HG03039 (cell line): ENCODE measurements around the gene CCNL1.

Experiments used
- ATAC-seq: cut with Tn5 transposase; IDR thresholded peaks from one replicate; pipeline ENCODE4 v1.9.1; 2021; ENCODE audit warnings: mild to moderate bottlenecking, moderate library complexity; ENCODE audit not compliant: unreplicated experiment

CCNL1 gene

GRCh38 chr3:157126365-157126764 lies 33.6 kb downstream of the CCNL1 start:
- no peak for ATAC-seq

- ATAC-seq = no peak
These were observed 34.8 kb downstream of the CCNL1 start for GRCh38 chr3:157125101-157125500.

- ATAC-seq = no peak
These were observed 36.3 kb downstream of the CCNL1 start for GRCh38 chr3:157123621-157124020.

GRCh38 chr3:157122832-157123427 lies 37.0 kb downstream of the CCNL1 start:
- ATAC-seq = no peak

- no peak for ATAC-seq
These were observed 37.8 kb downstream of the CCNL1 start for GRCh38 chr3:157122116-157122515.

GRCh38 chr3:157121522-157121921 lies 38.4 kb downstream of the CCNL1 start:
- no peak for ATAC-seq

- no peak for ATAC-seq
These were observed 39.7 kb downstream of the CCNL1 start for GRCh38 chr3:157120071-157120892.

- no peak for ATAC-seq
These were observed 40.5 kb downstream of the CCNL1 start for GRCh38 chr3:157119369-157119951.

- ATAC-seq = no peak
These were observed 41.9 kb downstream of the CCNL1 start for GRCh38 chr3:157117875-157118654.

- no peak for ATAC-seq
These were observed 42.7 kb downstream of the CCNL1 start for GRCh38 chr3:157117206-157117605.

GRCh38 chr3:157116017-157116416 lies 43.9 kb downstream of the CCNL1 start:
- ATAC-seq = no peak

- no peak for ATAC-seq
These were observed 44.6 kb downstream of the CCNL1 start for GRCh38 chr3:157115069-157116006.

- no peak for ATAC-seq
These were observed 46.0 kb downstream of the CCNL1 start for GRCh38 chr3:157113832-157114505.

GRCh38 chr3:157112536-157112935 lies 47.4 kb downstream of the CCNL1 start:
- ATAC-seq = no peak

GRCh38 chr3:157111518-157111917 lies 48.4 kb downstream of the CCNL1 start:
- ATAC-seq = no peak

- ATAC-seq = no peak
These were observed 49.1 kb downstream of the CCNL1 start for GRCh38 chr3:157110761-157111278.

- no peak for ATAC-seq
These were observed 50.4 kb downstream of the CCNL1 start for GRCh38 chr3:157109267-157110141.

GRCh38 chr3:157107644-157108133 lies 52.3 kb downstream of the CCNL1 start:
- no peak for ATAC-seq
